GM23338 (cell line): ENCODE measurements around the gene GALNT13. TPM values are rescaled to one million over a fixed set of nuclear protein-coding genes. Genes with fewer than 3 reads are reported as not detected.

Experiments used
- ATAC-seq: fragments of 200-7000 bp; cut with Tn5 transposase; 3 replicates; pipeline ENCODE4 v1.9.1; 2020
- DNase-seq: peaks from one replicate; pipeline ENCODE4 v3.0.0-alpha.2; 2015; ENCODE audit warnings: low spot score
- H2AFZ ChIP-seq: fragments of 200-600 bp; sonication (generic); 2 replicates; pipeline ENCODE4 v1.8.0; 2016; ENCODE audit warnings: antibody characterized with exemption, mild to moderate bottlenecking, moderate library complexity
- H3F3A ChIP-seq: fragments of 200-600 bp; sonication (generic); replicated peaks from 2 replicates; pipeline ENCODE4 v1.8.0; 2017; ENCODE audit warnings: antibody characterized with exemption, mixed run types, low read depth
- H3K27ac ChIP-seq: fragments of 200-600 bp; sonication (generic); 2 replicates; pipeline ENCODE4 v1.6.1; 2016; ENCODE audit warnings: low read depth
- H3K27me3 ChIP-seq: fragments of 200-600 bp; sonication (generic); 2 replicates; pipeline ENCODE4 v1.8.0; 2016; ENCODE audit warnings: mild to moderate bottlenecking, mixed run types, moderate library complexity; ENCODE audit not compliant: insufficient read depth
- H3K36me3 ChIP-seq: fragments of 200-600 bp; sonication (generic); 2 replicates; pipeline ENCODE4 v1.8.0; 2016; ENCODE audit warnings: mild to moderate bottlenecking; ENCODE audit not compliant: insufficient read depth
- H3K4me1 ChIP-seq: fragments of 200-600 bp; sonication (generic); 2 replicates; pipeline ENCODE4 v1.8.0; 2016; ENCODE audit warnings: mild to moderate bottlenecking, moderate library complexity; ENCODE audit not compliant: insufficient read depth
- H3K4me2 ChIP-seq: fragments of 200-600 bp; sonication (generic); 2 replicates; pipeline ENCODE4 v1.7.1; 2017; ENCODE audit warnings: mixed run types
- H3K4me3 ChIP-seq: fragments of 200-600 bp; sonication (generic); 2 replicates; pipeline ENCODE4 v1.6.1; 2016; ENCODE audit warnings: mixed run types
- H3K79me2 ChIP-seq: fragments of 200-600 bp; sonication (generic); replicated peaks from 2 replicates; pipeline ENCODE4 v1.8.0; 2017; ENCODE audit warnings: mild to moderate bottlenecking; ENCODE audit not compliant: insufficient read depth
- H3K9me2 ChIP-seq: fragments of 200-600 bp; sonication (generic); 2 replicates; pipeline ENCODE4 v1.8.0; 2017; ENCODE audit not compliant: insufficient read depth
- H4K20me1 ChIP-seq: fragments of 200-600 bp; sonication (generic); replicated peaks from 2 replicates; pipeline ENCODE4 v1.8.0; 2017; ENCODE audit warnings: mild to moderate bottlenecking; ENCODE audit not compliant: insufficient read depth
- H3K27ac Mint-ChIP-seq: 2 replicates; pipeline ENCODE4 v1.8.0; 2020; ENCODE audit warnings: inconsistent platforms, mild to moderate bottlenecking, moderate library complexity, mixed read lengths
- H3K27me3 Mint-ChIP-seq: 3 replicates; pipeline ENCODE4 v1.8.0; 2022; ENCODE audit warnings: low read depth, mild to moderate bottlenecking, moderate library complexity, mixed read lengths, inconsistent platforms; ENCODE audit not compliant: insufficient read depth, poor library complexity
- H3K36me3 Mint-ChIP-seq: 3 replicates; pipeline ENCODE4 v1.8.0; 2021; ENCODE audit warnings: low read depth, mild to moderate bottlenecking, inconsistent platforms, moderate library complexity, mixed read lengths
- H3K4me1 Mint-ChIP-seq: 3 replicates; pipeline ENCODE4 v1.8.0; 2020; ENCODE audit warnings: mild to moderate bottlenecking, inconsistent platforms, mixed read lengths
- H3K4me3 Mint-ChIP-seq: 3 replicates; pipeline ENCODE4 v1.8.0; 2021; ENCODE audit warnings: moderate library complexity, mild to moderate bottlenecking, inconsistent platforms, mixed read lengths
- H3K9me3 Mint-ChIP-seq: 3 replicates; pipeline ENCODE4 v1.8.0; 2020; ENCODE audit warnings: moderate library complexity, mild to moderate bottlenecking, inconsistent platforms, mixed read lengths
- CREB1 ChIP-seq: fragments of 250-450 bp; sonication (Bioruptor Pico); IDR thresholded peaks from 2 replicates; pipeline ENCODE4 v1.5.0; 2020; ENCODE audit warnings: low read depth, mild to moderate bottlenecking, moderate library complexity
- CTCF ChIP-seq, 2 experiments: fragments of 200-600 bp in 1 of 2; sonication (generic) in 1 of 2; conservative IDR thresholded peaks; 2 replicates each; pipeline versions ENCODE4 v1.5.1 to v1.6.1; 2016 to 2017; ENCODE audit warnings: antibody characterized with exemption in 2 of 2, low read depth in 2 of 2, mild to moderate bottlenecking in 2 of 2, moderate library complexity in 1 of 2
- EZH2 ChIP-seq: fragments of 200-600 bp; sonication (generic); IDR thresholded peaks from one replicate; pipeline ENCODE4 v1.8.0; 2017; ENCODE audit warnings: antibody characterized with exemption, mild to moderate bottlenecking, low read depth; ENCODE audit not compliant: unreplicated experiment
- EZH2phosphoT487 ChIP-seq: fragments of 200-600 bp; sonication (generic); IDR thresholded peaks from one replicate; pipeline ENCODE4 v1.8.1; 2018; ENCODE audit warnings: antibody characterized with exemption; ENCODE audit not compliant: unreplicated experiment
- NANOG ChIP-seq: IDR thresholded peaks from 2 replicates; pipeline ENCODE4 v1.6.1; 2016; ENCODE audit warnings: antibody characterized with exemption, borderline replicate concordance
- REST ChIP-seq: IDR thresholded peaks from one replicate; pipeline ENCODE4 v1.6.1; 2018; ENCODE audit warnings: antibody characterized with exemption; ENCODE audit not compliant: unreplicated experiment
- STAT1 ChIP-seq: IDR thresholded peaks from one replicate; pipeline ENCODE4 v1.6.1; 2016; ENCODE audit warnings: antibody characterized with exemption; ENCODE audit not compliant: unreplicated experiment
- ZNF331 ChIP-seq: fragments of 250-450 bp; sonication (Bioruptor Pico); IDR thresholded peaks from 2 replicates; pipeline ENCODE4 v1.5.0; 2020; ENCODE audit warnings: low read depth, mild to moderate bottlenecking, moderate library complexity
- polyA plus RNA-seq: library from polyadenylated mRNA; unstranded; fragments of >200 nt; fragmentation: Nextera tagmentation; extraction: Ambion mirVana; gene quantifications from 2 replicates; pipeline ENCODE4 v1.2.1, GENCODE V29; 2016
- total RNA-seq: library from RNA; depleted of rRNA; stranded (reverse); fragments of >200 nt; shearing (Covaris generic); gene quantifications from 2 replicates; pipeline ENCODE4 v1.2.3, GENCODE V29; 2014

GALNT13 gene
- total and polyA plus RNA-seq, 2 experiments from 2014 or later, result 3.5 to 5.2 TPM

- no peak for TF ChIP-seq ZNF331 (CRISPR knock-in tag)
- TF ChIP-seq EZH2phosphoT487, result no peak
- TF ChIP-seq CREB1 (CRISPR knock-in tag), result no peak
- TF ChIP-seq STAT1, result no peak
- no peak for TF ChIP-seq NANOG
- TF ChIP-seq CTCF (conservative IDR thresholded peaks at IDR 0.05; ENCODE audit: low read depth in 2 of 2), result no peak
- TF ChIP-seq REST, result no peak
- TF ChIP-seq EZH2, result no peak
These were observed 19.3 kb downstream of the GALNT13 start (continued) for GRCh38 chr2:153891051-153891450.

GRCh38 chr2:153912798-153913396, 41.2 kb downstream of the GALNT13 start:
- Mint-ChIP-seq H3K36me3 (peaks cover 2% of the 10 kb centered on the region; the same call in 2 of the 3 replicates), H3K27me3 (peaks cover 1% of the 10 kb centered on the region), H3K27ac (no peak overlapping the region), H3K4me1 (no peaks in the 10 kb centered on the region), H3K4me3 (no peak overlapping the region), H3K9me3 (no peaks in the 10 kb centered on the region)
- Histone ChIP-seq H3K27me3 (no peaks in the 10 kb centered on the region), H3K4me3 (no peak overlapping the region), H3K9me2 (no peaks in the 10 kb centered on the region), H3K79me2 (no peaks in the 10 kb centered on the region), H4K20me1 (no peaks in the 10 kb centered on the region), H3K36me3 (no peaks in the 10 kb centered on the region), H3F3A (no peaks in the 10 kb centered on the region), H3K4me1 (no peaks in the 10 kb centered on the region), H2AFZ (no peak overlapping the region), H3K4me2 (no peak overlapping the region), H3K27ac (no peak overlapping the region)
- DNase-seq, result no peak
- no peak for ATAC-seq
- TF ChIP-seq EZH2phosphoT487, result no peak
- no peak for TF ChIP-seq CTCF (conservative IDR thresholded peaks at IDR 0.05; ENCODE audit: low read depth in 2 of 2)
